HG02870 (cell line): ENCODE results near the gene CEBPE.

Experiments
- ATAC-seq: cut with Tn5 transposase; IDR thresholded peaks from one replicate; pipeline ENCODE4 v1.9.1; 2021; ENCODE audit warnings: mild to moderate bottlenecking, moderate library complexity; ENCODE audit not compliant: unreplicated experiment

The CEBPE gene

GRCh38 chr14:23118506-23119362 lies at the start of gene CEBPE:
TSS of gene CEBPE (minus strand) at chr14:23119255. CDS start at chr14:23119091, 164 bp downstream.
- no peak for ATAC-seq

DNA sequence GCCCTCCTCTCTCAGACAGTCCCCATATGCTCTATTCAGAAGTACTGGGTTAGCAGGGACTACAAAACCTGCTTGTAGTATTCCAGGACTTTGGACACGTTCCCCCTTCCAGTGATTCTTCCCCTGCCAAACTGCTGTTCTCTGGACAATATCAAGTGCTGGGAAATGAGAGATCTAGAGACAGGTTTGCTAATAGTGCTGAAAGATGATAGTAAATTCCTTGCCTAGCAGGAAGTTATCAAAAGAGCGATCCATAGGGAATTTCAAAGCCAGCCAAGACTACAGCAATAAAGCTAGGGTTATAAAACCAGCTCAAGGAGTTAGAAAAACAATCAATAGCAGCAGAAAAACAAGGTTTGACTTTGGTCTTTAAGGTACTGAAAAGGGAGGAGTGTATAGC lies 49.2 kb upstream of the CEBPE start:
- ATAC-seq, result no peak

GRCh38 chr14:23167116-23167847 lies 48.2 kb upstream of the CEBPE start:
- no peak for ATAC-seq

- ATAC-seq, result no peak
Observed at GRCh38 chr14:23164949-23165348, 45.9 kb upstream of the CEBPE start.

- ATAC-seq, result no peak
Observed at GRCh38 chr14:23164250-23164649, 45.2 kb upstream of the CEBPE start.

DNA sequence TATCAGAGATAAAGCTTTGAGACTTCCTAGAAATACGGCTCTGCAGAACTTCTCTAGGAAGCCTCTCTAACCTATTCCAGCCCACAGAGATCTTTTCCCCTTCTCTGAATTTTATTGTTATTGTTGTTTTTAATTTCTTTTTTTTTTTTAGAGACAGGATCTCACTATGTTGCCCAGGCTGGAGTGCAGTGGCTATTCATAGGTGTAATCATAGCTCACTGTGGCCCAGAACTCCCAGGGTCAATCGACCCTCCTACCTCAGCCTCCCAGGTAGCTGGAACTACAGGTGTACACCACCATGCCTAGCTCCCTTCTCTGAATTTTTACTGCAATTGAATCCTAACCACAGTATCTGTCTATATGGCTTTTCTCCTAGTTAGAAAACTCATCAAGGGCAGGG lies 44.8 kb upstream of the CEBPE start:
- no peak for ATAC-seq

DNA sequence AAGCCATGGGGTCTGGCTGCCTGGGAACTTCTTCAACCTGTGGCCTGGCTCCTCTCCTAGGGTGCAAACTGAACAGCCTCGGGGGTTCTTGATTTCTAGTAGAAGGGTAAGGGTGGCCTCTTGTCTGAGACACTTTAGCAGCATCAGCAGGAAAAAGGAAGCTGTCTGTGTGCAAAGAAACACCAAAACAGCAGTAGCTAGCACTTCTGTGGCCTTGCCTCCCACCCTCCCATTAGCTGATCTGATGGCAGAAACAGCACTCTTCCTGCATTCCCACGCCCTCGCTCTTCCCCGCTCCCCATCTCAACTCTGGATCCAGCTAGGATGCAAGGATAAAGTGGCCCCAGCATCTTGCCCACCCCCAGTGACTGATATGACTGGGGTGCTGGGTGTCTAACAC lies 43.7 kb upstream of the CEBPE start:
- ATAC-seq, result no peak

- no peak for ATAC-seq
Observed at GRCh38 chr14:23162005-23162404, 43.0 kb upstream of the CEBPE start.

GRCh38 chr14:23160924-23161522 lies 42.0 kb upstream of the CEBPE start:
- ATAC-seq, result no peak

DNA sequence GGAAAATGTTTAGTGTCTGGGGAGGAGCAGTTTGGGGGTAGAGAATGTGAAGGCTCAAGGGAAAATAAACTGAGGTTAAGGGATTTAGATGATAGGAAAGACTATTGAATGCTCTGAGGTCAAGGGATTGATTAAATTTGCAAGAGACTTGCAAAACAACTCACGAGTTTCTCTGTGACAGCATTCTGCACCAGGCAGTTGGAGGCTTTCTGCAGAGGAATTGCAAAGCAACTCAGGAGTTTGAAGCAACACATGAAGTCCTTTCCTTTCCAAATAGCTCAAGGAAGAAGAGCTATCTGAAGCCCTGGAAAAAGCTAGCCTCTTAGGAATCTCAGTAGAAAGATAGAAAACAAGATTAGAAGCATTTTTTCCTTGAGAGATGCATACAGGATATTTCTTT lies 40.5 kb upstream of the CEBPE start:
- no peak for ATAC-seq

DNA sequence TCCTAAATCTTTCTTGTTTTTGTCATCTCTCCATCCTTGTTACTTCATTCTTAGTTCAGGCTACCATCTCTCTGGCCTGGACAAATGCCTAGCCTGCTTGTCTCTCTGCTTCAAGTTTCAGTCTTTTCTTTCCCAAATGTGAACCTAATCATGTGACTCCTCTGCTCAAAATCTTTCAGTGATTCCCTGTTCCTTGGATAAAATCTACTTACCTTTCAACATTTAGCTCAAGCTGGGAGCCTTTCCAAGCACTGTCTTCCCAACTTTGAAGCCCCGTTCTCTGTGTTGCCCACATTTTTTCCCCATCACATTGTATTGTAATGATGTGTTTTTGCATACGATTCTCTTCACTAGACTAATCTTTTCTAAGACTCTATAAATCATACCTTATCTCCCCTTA lies 39.7 kb upstream of the CEBPE start:
- no peak for ATAC-seq

GRCh38 chr14:23154964-23155587 lies 36.0 kb upstream of the CEBPE start:
- ATAC-seq, result no peak

DNA sequence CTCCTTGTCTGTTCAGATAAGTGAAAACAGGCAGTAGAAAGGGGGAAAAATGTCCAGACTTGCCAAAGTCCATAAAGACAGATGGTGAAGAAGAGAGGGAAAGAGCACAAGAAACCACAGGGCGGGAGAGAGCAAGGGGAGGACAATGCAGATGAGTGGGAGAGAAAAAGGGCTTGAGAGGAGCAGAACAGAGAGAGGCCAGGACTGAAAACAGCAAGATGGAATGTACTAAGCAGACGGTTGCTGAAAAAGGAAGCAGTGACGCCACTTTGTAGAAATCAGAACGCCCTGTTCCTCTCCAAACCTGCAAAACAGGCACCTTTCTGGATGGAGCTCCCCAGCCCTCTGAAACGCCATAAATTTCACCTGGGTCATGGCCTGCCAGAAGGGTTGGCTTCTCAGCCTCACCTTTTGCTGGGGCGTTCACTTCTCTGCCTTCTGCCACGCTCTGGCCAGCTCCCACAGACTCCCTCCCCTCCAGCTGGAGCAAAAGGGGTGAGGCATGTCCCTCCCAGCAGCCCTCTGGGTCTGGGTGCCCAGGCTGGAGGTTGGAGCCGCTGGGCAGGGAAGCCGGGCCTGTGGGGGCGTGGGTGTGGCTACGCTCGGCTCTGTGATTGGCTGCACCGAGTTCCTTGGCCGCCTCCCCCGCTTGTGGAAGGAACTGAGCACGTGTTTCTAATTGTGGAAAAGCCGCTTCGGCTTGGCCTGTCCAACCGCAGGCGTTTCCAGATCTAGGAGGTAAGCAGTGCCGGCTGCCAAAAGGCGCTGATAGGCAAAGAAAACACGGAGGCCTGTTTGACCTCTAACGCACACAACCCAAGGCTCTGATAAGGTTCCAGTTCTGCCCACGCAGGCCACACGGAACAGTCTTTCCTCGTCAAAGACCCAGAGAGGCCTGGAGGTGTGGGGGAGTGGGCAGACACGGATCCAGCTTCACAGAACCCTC lies 35.1 kb upstream of the CEBPE start:
- ATAC-seq, result no peak

GRCh38 chr14:23151342-23151741 lies 32.3 kb upstream of the CEBPE start:
- no peak for ATAC-seq

DNA sequence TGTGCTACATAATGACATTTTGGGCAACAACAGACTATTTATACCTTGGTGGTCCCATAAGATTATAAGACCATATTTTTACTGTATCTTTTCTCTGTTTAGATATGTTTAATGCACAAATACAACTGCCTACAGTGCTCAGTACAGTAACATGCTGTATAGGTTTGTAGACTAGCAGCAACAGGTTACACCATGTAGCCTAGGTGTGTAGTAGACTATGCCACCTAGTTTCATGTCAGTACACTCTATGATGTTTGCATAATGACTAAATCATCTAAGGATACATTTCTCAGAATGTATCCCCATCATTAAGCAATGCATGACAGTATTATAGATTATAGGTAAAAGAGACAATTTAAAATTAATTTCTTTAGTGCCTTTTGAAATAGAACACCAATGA lies 30.7 kb upstream of the CEBPE start:
- ATAC-seq, result no peak

- no peak for ATAC-seq
Observed at GRCh38 chr14:23148591-23149249, 29.7 kb upstream of the CEBPE start.

GRCh38 chr14:23147676-23148075 lies 28.6 kb upstream of the CEBPE start:
- no peak for ATAC-seq

GRCh38 chr14:23146980-23147379 lies 27.9 kb upstream of the CEBPE start:
- ATAC-seq, result no peak

GRCh38 chr14:23146351-23146910 lies 27.4 kb upstream of the CEBPE start:
- ATAC-seq, result no peak
